ENCODE results near the gene SF3A2.
A peak's percentile ranks its signal among the peaks of the same experiment; 100 is the strongest.
"Not testable (repeated sequence)": the region's sequence is repeated elsewhere in the genome, so short reads cannot be mapped to it uniquely, and the experiment has no call there.

SF3A2 gene

DNA sequence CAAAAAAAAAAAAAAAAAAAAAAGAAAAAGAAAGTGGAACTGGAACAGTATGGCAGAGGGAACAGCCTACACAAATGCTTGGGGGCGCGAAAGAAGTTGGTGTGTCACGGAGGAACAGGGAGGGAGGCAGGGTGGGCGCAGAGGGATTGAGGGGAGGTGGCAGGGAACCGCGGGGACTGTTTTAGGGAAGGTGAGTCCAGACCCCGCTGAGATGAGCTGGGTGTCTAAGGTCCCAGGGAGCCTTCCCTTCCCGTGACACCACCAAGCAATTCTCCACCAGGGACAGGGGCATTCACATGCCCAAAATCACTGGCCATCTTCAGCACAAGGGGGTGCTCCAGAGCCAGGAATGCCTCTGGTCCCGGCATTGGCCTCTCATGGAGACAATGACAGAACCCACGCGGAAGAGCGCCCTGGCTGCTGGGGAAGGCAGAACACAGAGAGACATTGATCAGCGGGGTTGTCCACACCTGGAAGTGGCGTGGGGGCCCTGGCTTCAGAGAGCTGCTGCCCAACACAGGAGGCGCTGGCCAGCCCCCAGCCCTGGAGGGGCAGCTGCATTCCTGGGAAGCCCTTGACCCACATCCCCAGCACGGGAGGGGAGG lies 38.4 kb downstream of the SF3A2 start:
- peak; percentile 60 for DNase-seq (ENCODE audit: low spot score)

GRCh38 chr19:2275588-2276428 lies 39.2 kb downstream of the SF3A2 start:
- no peak for DNase-seq (ENCODE audit: low spot score)

DNA sequence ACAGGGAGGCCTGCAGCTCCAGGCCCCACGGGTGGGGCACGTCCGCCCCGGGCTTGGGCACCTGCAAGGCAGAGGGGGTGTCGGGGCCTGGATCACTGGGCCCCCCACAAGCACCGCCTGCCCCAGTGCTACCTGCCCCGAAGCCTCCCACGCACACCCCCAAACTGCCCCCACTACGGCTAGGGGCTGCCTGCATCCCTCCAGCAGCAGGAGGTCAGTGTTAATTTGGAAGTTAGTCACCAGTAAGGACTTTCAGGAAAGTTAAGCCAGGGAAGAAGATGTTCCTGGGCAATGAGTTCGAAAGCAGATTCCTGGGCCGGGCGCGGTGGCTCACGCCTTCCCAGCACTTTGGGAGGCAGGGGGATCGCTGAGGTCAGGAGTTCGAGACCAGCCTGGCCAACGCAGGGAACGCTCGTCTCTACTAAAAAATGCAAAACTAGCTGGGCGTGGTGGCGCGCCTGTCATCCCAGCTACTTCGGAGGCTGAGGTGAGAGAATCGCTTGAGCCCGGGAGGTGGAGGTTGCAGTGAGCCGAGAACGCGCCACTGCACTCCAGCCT lies 39.9 kb downstream of the SF3A2 start:
- no peak for DNase-seq (ENCODE audit: low spot score)

- DNase-seq (ENCODE audit: low spot score) = no peak
Measured at GRCh38 chr19:2277138-2277537, 40.5 kb downstream of the SF3A2 start.

DNA sequence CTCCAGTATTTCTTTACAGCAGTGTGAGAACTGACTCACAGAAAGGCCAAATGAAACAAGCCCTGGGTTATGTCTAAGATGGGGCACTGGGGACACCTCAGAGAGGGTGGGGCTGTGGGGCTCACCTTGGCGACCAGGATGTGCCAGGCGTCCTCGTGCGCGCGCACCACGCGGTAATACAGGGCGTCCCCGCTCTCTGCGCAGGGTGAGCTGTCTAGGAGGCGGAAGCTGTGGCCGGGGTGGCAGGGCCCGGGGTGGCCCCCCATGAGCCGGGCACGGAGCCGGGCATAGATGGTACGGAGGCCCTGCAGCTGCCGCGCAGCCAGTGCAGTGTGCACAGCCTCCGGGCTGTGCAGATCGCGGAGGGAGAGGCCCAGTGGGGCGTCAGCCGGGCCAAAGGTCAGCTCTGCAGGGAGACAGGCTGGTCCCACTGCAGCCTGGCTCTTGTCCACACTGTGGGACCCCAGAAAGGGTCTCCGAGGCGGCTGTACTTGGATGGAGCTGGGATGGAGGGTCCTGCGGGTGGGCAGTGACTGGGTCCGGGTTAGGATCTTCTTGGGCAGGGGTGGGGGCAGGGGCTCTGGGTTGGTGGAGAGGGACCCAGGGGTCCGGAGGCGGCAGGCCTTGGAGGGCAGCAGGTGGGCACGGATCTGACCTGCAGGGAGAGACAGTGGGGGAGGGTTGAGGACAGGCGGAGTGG lies 42.0 kb downstream of the SF3A2 start:
- no peak for DNase-seq (ENCODE audit: low spot score)

DNA sequence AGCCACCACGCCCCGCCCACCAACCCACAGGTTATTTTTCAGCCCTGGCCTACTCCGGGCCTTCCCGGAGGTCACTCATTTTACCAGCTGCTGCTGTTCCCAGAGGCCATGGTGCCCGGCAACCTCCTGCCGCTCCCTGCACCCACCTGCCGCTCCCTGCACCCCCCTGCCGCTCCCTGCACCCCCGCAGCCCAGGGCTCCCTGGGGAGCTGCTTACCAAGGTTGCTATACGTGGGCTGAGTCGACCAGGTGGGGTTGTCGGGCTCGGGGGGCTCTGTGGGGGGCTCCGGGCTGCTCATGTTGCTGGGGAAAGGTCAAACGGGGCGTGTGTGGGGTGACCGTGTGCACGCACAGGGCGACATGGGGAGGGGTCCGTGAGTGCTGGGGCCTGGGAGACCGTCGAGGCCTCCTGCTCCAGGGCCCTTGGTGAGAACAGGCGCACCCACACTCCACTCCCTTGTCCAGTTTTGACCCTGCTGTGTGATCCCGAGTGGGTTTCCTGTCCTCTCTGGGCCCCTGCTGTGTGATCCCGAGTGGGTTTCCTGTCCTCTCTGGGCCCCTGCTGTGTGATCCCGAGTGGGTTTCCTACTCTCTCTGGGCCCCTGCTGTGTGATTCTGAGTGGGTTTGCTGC lies 44.1 kb downstream of the SF3A2 start:
- DNase-seq (ENCODE audit: low spot score) = no peak

DNA sequence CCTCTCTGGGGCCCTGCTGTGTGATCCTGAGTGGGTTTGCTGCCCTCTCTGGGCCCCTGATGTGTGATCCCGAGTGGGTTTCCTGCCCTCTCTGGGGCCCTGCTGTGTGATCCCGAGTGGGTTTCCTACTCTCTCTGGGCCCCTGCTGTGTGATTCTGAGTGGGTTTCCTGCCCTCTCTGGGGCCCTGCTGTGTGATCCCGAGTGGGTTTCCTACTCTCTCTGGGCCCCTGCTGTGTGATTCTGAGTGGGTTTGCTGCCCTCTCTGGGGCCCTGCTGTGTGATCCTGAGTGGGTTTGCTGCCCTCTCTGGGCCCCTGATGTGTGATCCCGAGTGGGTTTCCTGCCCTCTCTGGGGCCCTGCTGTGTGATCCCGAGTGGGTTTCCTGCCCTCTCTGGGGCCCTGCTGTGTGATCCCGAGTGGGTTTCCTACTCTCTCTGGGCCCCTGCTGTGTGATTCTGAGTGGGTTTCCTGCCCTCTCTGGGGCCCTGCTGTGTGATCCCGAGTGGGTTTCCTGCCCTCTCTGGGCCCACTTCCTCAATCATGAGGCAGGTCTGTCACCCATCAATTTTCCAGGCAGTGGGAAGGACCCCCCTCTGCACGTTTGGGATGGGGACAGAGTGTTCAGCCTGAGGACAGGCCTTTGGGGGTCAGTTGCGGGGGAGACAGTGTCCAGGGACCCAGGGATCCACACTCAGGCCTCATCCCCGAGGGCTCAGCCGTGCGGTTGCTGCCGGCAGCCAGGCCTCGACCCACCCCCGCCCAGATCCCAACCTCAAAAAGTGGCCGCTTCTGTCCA lies 44.8 kb downstream of the SF3A2 start:
- DNase-seq (ENCODE audit: low spot score) = not testable (repeated sequence)

DNA sequence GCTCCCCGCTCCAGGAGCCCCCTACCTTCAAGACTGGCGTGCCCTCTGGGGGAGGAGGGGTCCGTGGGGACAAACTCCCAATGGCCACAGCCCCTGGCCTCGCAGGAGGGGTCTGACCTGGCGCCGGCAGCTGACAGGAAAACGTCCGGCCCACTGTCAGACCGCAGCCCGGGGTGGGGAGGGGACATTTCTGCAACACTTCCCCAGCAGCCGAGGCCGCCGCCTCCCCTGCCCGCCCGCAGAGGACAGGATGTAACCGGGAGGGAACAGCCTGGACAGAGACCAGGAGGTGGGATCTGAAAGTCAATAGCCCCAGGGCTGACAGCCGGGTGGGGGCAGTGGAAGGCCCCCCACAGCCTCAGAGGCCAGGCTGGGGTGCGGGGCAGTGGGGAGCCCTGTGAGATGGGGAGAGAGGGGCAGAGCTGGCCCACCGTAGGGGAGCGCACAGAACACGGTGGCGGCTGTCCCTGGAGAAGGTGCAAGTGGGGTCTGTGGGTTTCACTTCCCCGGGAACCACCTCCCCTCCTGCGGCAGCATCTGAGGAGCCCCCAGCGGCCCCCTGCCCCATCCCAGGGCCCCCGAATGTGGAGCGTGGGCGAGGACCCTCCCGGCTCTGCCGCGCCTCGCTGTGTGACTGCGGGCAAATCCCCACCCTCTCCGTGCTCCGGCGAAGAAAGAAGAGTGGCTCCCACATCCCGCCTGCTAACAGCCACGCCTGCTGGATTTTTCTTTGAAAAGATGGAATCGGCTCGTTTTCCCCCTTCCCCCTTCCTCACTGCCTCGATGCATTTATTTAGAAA lies 45.6 kb downstream of the SF3A2 start, which contains the start of gene PEAK3:
Gene PEAK3, minus strand, starts transcription at position 114 of the 800 bp plus-strand sequence. CDS start 1,244 bp downstream, outside the sequence.
- no peak for DNase-seq (ENCODE audit: low spot score)

GRCh38 chr19:2282862-2283237 lies 46.2 kb downstream of the SF3A2 start:
- DNase-seq (ENCODE audit: low spot score) = no peak

- DNase-seq (ENCODE audit: low spot score) = no peak
Measured at GRCh38 chr19:2283835-2284507, 47.3 kb downstream of the SF3A2 start.

GRCh38 chr19:2286402-2287140 lies 49.9 kb downstream of the SF3A2 start:
- DNase-seq (ENCODE audit: low spot score) = no peak

- no peak for DNase-seq (ENCODE audit: low spot score)
Measured at GRCh38 chr19:2287585-2288337, 51.1 kb downstream of the SF3A2 start.

DNA sequence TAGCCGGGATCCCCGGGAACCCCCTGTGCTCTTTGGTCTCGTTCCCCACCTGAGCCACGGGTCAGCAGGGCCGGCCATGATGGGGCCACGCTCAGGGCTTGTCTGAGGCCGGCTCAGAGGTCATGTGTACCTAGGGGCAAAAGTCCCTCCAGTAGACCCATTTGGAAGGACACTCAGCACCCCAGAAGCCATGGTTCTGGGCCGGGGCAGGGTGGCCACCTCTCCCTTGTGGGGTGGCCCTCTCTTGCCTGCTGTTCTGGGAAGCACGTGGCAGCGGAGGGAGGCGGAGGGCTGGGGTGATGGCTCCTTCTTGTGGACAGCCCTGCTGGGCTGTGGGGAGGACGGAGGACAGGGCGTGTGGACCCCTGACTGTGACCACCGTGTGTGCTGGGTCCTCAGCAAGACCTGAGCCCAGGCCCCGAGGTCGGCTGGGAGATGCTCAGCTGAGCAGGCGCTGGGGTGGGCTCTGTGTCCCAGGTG lies 51.8 kb downstream of the SF3A2 start:
- no peak for DNase-seq (ENCODE audit: low spot score)

- DNase-seq (ENCODE audit: low spot score) = no peak
Measured at GRCh38 chr19:2288818-2289713, 52.4 kb downstream of the SF3A2 start.

- DNase-seq (ENCODE audit: low spot score) = no peak
Measured at GRCh38 chr19:2289714-2290435, 53.3 kb downstream of the SF3A2 start.

DNA sequence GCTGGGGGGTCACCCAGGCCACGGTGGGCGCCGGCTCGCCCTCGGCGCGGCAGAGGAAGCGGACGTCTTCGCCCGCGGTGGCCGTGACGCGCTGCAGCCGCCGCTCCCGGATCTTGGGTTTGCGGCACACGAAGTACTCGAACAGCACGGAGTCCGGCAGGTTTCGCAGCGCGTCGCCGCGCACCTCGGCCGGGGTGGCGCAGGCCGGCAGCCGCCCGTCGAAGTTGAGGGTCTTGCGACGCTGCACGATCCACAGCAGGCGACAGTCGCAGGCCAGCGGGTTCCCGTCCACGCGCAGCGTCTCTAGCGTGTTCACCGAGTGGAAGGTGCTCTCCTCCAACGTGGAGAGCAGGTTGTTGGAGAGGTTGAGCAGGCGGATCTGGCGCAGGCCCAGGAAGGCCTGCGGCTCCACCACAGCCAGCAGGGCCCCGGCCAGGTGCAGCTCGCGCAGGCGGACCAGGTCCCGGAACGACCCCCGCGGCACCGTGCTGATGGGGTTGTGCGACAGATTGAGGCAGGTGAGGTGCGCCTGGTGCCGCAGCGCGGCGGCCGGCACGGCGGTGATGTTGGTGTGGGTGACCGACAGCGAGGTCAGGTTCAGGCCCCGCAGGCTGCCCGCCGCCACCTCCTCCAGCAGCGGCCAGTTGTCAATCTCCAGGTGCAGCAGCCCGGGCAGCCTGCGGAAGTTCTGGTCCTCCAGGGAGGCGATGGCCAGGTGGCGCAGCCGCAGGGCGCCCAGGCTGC lies 54.0 kb downstream of the SF3A2 start:
- no peak for DNase-seq (ENCODE audit: low spot score)

All from hematopoietic multipotent progenitor cell treated with erythropoietin and hydrocortisone succinate and interleukin-3 and kit ligand, for 17 days (in vitro differentiated cells).